Measurements from ENCODE around the gene HSD17B12.

The HSD17B12 gene

DNA sequence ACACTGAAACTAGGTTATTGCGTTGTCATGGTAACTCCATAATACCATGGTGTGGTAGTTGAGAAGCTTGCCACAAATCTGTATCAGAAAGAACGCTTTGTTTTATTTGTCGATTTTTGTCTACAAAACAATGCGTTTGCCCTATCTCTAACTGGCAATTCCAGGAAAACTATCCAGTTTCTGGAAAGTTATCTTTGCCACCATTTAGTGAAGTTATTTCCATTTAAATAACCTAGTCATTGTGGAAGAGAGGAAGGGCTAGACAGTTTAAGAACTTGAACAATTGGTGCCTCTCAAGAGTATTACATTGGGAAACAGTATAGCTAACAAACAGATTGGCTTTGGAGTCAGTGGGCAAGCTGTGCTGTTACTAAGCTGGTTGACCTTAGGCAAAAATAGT lies 7.9 kb downstream of the HSD17B12 start:
- no peak for DNase-seq (ENCODE audit: low read depth in 2 of 2)

DNA sequence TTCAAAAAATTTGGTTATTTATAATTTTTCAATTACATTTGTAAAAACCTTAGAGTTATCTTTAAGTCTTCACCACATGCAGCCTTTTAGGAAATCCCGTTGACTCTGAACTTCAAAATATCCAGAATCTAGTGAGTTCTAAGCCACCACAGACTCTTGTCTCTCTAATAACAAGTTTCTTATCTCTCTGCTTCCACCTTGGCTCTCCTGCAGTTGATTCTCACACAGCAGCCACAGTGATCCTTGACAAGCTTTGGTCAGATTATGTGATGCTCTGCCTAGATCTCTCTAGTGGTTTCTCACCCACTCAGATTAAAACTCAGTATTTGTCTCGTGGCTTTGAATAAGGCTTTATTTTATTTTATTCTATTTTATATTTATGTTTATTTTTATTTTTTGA lies 8.6 kb downstream of the HSD17B12 start:
- DNase-seq (ENCODE audit: low read depth in 2 of 2): no peak

DNA sequence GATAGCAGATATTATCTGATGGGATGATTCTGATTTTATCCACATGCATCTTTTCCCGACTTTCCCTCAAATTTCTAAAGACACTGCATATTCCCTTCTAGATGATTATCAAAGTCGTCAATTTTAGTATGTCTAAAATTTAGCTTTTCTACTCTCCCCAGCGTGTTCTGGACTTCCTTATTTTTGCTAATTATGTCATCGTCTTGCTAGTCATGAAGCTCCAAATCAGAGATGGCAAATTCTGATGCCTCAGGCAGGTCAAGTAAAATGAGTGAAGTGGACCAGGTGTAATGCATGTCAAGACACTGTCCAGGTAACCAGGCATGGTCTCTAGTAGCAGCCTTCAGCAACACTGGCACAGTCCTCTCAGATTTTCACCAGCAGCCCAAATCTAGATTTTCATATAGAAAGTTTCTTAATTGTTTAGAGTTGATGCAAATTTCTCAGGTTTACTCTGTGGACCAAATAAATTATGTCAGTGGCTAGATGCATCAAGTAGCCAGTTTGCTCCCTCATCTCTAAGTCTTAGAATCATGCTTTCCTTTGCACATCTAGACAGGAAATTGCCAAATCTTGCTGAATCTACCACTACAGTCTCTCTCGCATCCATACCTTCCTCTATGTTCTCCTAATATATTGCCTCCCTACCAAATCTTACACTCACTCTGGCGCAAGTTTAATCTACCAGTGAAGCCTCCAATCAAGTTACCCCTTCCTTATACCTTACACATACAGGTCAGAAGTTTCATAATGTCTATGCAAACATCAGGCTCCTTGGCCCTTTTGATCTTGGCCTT lies 10.6 kb downstream of the HSD17B12 start:
- no peak for DNase-seq (ENCODE audit: low read depth in 2 of 2)

DNA sequence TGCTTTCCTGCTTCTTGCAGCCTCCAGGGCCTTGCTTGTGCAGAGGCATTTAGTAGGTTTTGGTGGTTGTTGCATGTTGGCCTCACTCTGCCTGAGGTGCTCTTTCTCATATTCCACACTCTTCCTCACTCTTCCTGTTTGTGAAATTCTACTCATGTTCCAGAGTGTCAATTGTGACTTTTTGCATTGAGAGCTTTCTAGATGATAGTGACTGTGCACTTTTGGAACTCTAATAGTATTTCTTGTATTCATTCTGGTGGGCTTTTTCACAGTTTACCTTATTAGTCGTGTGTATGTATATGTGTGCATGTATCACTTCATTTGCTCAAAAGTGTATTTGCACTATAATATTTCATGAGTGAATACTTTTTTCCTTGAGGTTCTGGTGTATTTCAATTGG lies 11.3 kb downstream of the HSD17B12 start:
- no peak for DNase-seq (ENCODE audit: low read depth in 2 of 2)

DNA sequence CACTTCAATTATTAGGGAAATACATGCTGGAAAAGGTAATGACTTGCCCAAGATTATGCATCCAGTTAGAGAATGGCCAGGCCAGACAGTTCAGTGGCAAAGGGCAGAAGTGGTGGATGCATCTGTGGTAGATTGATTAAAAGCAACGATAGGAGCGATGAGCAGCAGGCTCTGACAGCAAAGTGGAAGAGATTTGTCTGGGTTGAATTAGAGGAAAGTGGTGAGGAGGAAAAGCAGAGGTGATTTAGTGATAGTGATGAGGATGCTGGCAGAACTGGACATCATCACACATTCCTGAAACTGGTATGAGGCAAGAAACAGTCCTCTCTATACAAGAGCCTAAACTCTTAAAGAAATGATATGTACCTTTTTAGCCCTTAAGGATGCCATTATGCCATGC lies 12.5 kb downstream of the HSD17B12 start:
- DNase-seq (ENCODE audit: low read depth in 2 of 2): no peak

DNA sequence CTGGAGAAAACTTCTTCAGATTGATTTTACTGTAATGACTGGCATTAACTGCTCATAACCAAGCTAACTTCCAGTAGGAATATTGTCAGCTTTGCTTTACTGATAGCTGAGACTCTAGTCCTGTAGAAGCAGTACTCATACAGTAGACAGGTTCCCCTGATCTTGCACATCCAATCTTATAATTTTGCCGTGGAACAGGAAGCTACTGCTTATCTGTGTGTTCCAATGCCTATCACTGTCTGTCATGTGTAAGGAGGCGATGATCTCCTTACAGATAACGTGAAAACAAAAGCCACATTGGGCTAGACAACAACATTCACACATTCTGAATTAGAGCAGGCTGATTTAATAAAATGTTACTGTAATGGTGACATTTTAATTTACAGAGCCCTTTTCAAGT lies 13.2 kb downstream of the HSD17B12 start:
- DNase-seq (ENCODE audit: low read depth in 2 of 2): no peak

DNA sequence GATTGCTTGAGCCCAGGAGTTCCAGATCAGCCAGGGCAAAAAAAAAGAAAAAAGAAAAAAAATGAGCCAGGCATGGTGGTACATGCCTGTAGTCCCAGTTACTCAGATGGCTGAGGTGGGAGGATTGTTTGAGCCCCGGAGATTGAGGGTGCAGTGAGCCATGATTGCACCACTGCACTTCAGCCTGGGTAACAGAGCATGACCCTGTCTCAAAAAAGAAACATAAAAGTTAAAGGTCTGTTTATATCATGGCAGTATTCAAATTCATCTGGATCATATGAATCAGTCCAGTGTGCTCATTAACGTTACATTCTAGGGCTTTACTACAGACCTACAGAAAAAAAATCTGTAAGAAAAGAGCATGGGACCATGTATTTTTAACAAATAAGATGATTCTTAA lies 13.9 kb downstream of the HSD17B12 start:
- no peak for DNase-seq (ENCODE audit: low read depth in 2 of 2)

DNA sequence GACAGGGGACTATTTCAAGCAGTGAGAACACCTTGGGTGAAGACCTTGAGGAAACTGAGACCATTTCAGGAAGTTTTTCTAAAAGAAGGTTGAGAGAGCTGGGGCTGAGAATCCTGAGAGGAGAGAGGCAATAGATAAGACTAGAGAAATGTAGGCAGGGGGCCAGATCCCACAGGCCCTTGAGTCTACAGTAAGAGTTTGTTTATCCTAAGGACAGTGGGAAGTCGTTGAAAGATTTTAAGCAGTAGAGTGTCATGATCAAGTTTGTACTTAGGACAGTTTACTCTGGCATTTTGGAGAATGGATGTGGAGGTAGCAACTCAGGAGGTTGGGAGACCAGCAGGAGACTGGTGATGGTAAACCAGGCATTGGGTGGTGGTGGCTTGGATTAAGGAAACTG lies 17.1 kb downstream of the HSD17B12 start:
- DNase-seq (ENCODE audit: low read depth in 2 of 2): no peak

DNA sequence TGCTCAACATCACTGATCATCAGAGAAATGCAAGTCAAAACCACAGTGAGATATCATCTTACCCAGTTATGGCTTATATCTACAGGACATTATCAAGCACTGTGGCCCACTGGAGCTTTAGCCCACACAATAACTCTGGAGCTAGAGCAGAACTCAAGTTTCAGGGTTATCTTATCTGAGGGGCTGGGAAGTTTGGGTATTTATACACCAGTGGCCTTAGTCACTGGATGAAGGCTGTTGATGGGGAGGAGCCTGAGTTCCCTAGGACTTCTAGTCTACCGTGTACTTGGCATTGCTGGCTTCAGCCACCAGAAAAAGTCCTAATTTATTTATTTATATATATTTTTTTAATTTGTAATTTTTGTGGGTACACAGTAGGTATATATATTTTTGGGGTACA lies 19.3 kb downstream of the HSD17B12 start:
- no peak for DNase-seq (ENCODE audit: low read depth in 2 of 2)

DNA sequence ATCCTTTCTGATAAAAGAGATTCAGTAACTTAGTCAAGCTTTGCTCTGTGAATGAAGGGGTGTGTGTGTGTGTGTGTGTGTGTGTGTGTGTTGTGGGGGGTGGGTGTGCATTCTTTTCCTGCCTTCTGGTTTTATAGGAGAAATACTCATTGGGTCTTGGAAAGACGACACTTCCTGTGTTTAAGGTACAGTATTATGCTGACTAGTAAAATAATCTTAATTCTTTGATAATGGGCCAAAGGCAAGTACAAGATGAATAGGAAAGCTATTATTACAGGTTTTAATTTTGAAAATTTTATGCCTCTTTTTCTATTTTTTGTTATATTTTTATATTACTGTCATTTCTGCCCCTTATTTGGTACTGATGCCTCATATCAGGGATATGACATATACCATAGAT lies 26.1 kb downstream of the HSD17B12 start:
- DNase-seq (ENCODE audit: low read depth in 2 of 2): no peak

DNA sequence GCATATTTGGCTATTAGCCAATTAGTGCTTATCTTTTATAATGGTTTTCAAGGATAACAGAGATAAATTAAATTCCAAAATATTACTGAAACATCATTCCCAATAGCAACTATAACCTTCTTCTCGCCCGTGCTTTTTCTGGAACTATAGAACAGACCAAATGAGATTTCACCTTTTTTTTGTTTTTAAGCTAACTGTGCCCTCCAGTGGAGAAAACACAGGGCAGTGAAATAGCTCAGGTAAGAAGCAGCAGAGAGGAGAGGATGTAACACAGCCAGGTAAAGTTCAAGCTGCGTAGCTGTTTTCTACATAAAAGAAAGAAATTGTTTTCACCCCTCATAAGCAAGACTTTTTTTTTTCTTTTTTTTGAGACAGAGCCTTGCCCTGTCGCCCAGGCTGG lies 28.2 kb downstream of the HSD17B12 start:
- DNase-seq (ENCODE audit: low read depth in 2 of 2): no peak

DNA sequence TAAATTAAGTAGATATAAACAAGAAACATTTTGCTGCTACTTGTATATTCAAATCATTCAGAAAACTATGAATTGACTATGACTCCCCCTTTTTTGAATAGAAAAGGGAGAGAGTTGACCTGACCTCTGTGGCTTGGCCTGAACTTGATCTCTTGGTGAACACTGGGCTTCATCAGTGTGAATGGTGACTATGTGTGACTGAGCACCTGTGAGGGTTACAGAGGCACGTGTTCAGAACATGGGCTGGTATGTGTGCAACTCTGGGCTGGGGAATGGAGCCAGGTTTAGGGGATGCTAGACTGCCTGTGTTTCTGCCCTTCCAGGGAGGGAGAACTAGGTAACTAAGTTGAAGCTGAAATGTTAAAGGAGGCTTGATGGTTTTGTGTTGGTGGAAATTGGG lies 29.2 kb downstream of the HSD17B12 start:
- no peak for DNase-seq (ENCODE audit: low read depth in 2 of 2)

DNA sequence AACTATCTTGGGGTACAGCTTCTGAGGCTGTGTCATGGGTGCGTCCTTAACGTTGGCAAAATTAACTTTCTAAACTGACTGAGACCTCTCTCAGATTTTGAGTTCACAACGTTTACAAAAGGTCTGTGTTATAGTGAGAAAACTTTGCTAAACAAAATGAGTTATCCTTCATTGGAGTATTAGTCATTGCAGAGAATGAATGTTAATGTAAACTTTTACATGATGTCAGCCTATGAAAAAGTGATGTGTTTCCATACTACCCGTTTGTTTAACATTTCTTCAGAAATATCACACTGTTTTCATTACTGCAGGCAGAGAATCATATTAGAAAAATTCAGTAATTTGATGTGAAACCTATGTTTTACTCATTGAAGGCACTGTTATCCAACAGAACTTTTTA lies 32.1 kb downstream of the HSD17B12 start:
- no peak for DNase-seq (ENCODE audit: low read depth in 2 of 2)

DNA sequence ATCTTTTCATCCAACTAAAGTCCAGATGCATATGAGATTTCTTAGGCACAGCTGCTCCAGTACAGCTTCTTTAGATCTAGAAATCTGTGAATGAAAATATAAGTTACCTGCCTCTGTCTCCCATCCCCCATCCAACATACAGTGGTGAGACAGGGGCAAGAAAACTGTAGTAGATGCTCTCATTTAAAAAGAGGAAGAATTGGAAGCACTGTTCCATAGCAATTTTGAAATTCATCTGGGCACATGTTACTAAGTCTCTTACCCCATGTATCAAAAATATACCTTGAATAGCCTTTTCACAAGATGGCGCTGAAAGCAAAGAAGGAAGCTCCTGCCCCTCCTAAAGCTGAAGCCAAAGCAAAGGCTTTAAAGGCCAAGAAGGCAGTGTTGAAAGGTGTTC lies 37.8 kb downstream of the HSD17B12 start:
- DNase-seq (ENCODE audit: low read depth in 2 of 2): no peak

DNA sequence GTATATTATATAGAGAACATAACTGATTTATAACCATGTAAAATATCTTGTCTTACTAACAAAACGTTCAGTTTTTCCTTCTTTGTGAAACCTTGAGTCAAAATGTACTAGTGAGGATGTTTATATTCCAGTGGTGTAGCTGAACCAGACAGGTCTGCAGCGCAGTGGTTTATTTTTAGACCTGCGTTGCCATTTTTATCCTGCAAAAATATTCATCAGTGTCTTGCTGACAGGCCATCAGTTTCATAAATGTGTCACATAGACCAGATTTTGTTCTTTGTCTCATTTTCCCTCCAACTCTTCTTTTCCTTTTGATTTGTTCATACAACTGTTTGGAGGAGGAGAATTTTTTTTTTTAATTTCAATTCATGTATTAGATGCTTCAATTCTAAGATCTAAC lies 43.1 kb downstream of the HSD17B12 start:
- no peak for DNase-seq (ENCODE audit: low read depth in 2 of 2)

DNA sequence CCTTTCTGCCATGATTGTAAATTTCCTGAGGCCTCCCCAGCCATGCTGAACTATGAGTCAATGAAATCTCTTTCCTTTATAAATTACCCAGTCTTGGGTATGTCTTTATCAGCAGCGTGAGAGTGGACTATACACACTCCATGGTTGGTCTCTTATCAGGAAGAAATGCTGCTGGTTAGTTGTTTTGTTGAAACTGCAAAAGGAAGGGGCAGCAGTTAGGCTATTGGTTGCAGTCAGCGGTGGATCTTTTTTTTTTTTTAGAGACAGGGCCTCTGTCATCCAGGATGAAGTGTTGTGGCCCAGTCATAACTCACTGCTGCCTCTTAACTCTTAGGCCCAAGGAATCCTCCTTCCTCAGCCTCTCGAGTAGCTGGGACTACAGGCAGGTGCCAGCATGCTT lies 51.7 kb downstream of the HSD17B12 start:
- no peak for DNase-seq (ENCODE audit: low read depth in 2 of 2)

DNA sequence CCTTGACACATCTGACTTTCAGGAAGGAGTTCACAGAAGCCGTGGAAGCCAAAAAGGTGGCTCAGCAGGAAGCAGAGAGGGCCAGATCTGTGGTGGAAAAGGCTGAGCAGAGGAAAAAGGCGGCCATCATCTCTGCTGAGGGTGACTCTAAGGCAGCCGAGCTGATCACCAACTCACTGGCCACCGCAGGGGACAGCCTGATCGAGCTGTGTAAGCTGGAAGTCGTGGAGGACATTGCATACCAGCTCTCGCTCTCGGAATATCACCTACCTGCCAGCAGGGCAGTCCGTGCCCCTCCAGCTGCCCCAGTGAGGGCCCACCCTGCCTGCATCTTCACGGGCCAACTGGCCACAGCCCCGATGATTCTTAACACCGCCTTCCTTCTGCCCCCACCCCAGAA lies 53.7 kb downstream of the HSD17B12 start:
- no peak for DNase-seq (ENCODE audit: low read depth in 2 of 2)

DNA sequence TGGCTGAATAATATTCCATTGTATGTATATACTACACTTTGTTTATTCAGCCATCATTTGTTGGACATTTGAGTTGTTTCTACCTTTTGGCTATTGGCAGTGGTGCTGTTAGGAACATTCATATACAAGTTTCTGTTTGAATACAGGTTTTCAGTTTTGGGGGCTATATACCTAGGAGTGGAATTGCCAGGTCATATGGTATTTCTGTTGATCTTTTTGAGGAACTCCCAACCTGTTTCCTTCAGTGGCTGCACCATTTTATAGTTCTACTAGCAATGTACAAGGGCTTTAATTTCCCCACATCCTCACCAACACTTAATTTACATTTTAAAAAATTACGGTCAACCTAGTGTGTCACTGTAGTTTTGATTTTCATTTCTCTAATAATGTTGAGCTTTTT lies 54.6 kb downstream of the HSD17B12 start:
- DNase-seq (ENCODE audit: low read depth in 2 of 2): no peak

DNA sequence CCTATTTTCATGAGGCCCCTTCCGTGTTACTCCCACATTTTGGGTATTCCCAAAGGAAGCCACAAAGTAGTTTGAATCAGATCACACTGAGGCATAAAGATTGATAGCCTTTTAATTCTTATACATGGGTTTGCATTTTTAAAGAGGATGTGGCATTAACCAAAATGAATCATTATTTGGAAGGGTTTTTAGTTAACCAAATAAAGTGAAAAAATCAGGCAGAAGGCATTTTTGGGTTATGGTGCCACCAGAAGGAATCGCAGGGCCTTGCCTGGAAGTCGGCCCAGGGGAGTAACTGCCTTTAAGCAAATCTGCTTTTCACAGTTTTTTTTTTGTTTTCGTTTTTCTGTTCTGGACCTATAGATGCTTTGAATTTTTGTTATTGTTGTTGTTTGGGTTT lies 55.4 kb downstream of the HSD17B12 start:
- DNase-seq (ENCODE audit: low read depth in 2 of 2): no peak

DNA sequence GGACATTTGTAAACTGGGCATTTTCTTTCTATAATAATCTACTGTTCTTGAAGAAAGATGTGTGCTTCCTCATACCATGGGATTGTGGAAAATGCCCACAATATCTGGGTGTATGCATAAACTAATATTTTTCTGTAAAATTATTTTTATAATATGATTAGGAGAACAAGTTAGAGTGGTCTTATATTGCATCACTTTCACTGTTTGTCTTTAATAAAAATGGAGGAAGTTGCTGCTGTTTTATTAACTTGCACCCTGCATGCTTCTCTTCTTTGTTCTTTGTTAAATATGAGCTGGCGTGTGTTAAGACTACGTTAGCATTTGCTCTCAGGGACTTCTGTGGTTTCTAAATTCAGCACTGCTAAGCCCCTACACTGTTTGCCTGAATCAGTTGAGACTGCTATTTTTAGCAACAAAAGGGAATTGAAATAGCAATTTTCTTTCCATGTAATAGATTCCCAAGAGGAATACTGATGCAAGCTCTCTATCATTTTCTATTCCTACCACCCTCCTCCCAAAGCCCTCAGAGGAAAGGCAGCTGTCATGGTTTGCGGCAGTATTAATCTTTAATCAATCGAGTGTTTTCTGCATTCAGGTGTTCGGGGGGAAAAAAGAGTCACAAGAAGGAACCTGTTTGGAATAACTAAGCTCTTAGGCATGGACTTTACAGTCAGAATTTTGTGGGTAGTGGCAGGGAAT lies 56.1 kb downstream of the HSD17B12 start:
- no peak for DNase-seq (ENCODE audit: low read depth in 2 of 2)

DNA sequence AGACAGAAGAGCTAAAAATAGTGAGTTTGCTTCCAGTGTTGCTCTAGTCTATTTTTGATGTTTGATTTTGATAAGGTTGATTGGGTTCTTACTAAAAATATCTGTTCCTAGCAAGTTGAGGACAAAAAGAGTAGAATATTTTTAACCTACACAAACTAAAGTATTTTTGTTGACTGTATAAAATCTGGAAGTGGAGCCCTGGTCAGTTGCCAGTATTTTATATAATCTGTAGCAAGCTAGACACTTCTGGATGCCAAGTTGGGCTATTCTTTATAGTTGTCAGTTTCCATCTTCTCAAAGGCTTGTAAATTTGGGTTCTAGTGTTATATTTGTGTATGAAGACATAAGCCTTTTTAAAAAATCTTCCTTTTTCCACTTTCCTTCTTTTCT lies 56.7 kb downstream of the HSD17B12 start:
- DNase-seq (ENCODE audit: low read depth in 2 of 2): no peak

DNA sequence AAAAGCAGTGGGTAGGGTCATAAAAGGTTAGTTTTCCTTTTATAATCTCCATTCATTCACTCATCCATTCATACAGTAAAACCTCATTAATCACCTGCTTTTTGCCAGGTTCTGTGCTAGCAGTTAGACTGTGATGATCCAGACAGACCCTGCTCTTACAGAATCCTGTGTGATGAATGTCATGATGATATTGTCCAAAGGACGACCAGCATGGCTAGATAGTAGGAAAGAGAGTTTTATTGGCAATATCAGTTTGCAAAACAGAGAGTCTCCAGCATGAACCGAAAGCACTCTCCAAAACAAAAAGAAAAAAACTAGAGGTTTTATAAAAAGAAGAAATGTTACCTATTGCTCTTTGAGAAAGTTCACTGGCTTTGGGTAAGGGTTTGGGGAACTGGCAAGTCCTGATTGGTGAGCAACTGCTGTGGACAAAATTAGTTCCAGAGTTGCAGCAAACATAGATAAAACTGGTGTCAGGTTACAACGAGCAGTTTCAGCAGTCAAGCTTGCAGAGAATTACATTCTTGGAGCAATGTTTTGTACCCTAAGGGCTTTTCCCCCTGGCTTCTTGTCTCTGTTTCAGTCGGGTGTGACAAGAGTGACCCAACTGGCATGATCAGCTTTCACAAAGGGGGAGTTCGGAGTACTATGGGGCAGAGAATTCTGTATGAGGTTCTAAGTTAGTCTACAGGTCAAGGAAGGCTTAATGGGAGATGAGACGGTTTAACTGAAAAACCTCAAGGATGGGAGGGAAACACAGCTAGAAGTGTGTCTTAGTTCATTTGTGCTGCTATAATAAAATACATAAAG lies 58.3 kb downstream of the HSD17B12 start:
- no peak for DNase-seq (ENCODE audit: low read depth in 2 of 2)

DNA sequence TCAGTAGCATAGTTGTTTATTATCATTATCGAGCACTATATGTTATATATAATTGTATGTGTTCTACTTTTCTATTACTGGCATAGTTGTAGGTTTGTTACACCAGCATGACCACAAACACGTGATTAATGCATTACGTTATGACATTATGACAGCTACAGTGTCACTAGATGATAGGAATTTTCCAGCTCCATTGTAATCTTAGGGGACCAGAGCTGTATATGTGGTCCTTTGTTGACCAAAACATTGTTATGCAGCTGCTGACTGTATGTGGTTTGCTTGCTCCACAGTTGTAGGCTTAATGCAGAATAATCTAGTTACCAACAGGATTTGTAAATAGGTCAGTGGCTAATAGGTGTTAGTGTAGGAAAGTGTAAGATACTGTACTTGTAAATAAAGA lies 66.1 kb downstream of the HSD17B12 start:
- DNase-seq (ENCODE audit: low read depth in 2 of 2): no peak

Data from stimulated activated CD8-positive, alpha-beta memory T cell treated with anti-CD3 and anti-CD28 coated beads, Interleukin-7, amount 100 ng/mL, for 4 hours (primary cell).